H9 (cell line): ENCODE results near the gene ANO6. TPM values are rescaled to one million over a fixed set of nuclear protein-coding genes. Genes with fewer than 3 reads are reported as not detected.

ENCODE experiments used
- DNase-seq: peaks from one replicate; pipeline ENCODE4 v3.0.0-alpha.2; 2017
- H2AFZ ChIP-seq: one replicate; pipeline ENCODE4 v1.6.1; 2013; ENCODE audit warnings: mild to moderate bottlenecking, low read length, control low read depth, moderate library complexity
- H2AK5ac ChIP-seq: 2 replicates; pipeline ENCODE4 v1.6.1; 2013; ENCODE audit warnings: low read length, control low read depth, mixed read lengths; ENCODE audit not compliant: insufficient read length
- H2BK120ac ChIP-seq: one replicate; pipeline ENCODE4 v1.6.1; 2013; ENCODE audit warnings: low read depth, mild to moderate bottlenecking, low read length, control low read depth, inconsistent platforms; ENCODE audit not compliant: poor library complexity, severe bottlenecking
- H2BK12ac ChIP-seq: 2 replicates; pipeline ENCODE4 v1.6.1; 2013; ENCODE audit warnings: low read length, control low read depth, mixed read lengths, low read depth; ENCODE audit not compliant: insufficient read length
- H2BK15ac ChIP-seq: 2 replicates; pipeline ENCODE4 v1.6.1; 2013; ENCODE audit warnings: low read depth, low read length, control low read depth
- H2BK20ac ChIP-seq: one replicate; pipeline ENCODE4 v1.6.1; 2013; ENCODE audit warnings: low read depth, mild to moderate bottlenecking, low read length, control low read depth, inconsistent platforms; ENCODE audit not compliant: poor library complexity, severe bottlenecking
- H2BK5ac ChIP-seq: 2 replicates; pipeline ENCODE4 v1.6.1; 2013; ENCODE audit warnings: low read length, control low read depth, mixed read lengths; ENCODE audit not compliant: insufficient read length
- H3K14ac ChIP-seq: 2 replicates; pipeline ENCODE4 v1.6.1; 2013; ENCODE audit warnings: low read length, control low read depth; ENCODE audit not compliant: insufficient read depth
- H3K18ac ChIP-seq: 2 replicates; pipeline ENCODE4 v1.6.1; 2013; ENCODE audit warnings: low read depth, mild to moderate bottlenecking, mixed read lengths, low read length, control low read depth; ENCODE audit not compliant: insufficient read length
- H3K23ac ChIP-seq: 2 replicates; pipeline ENCODE4 v1.6.1; 2013; ENCODE audit warnings: low read length, control low read depth, mixed read lengths, low read depth; ENCODE audit not compliant: insufficient read length
- H3K23me2 ChIP-seq: 2 replicates; pipeline ENCODE4 v1.6.1; 2013; ENCODE audit warnings: low read depth, mild to moderate bottlenecking, mixed read lengths, low read length, control low read depth; ENCODE audit not compliant: insufficient read length, poor library complexity, severe bottlenecking
- H3K27ac ChIP-seq: 2 replicates; pipeline ENCODE4 v1.5.1; 2013; ENCODE audit warnings: low read length, control low read depth, mixed read lengths, low read depth; ENCODE audit not compliant: insufficient read length
- H3K27me3 ChIP-seq: 2 replicates; pipeline ENCODE4 v1.6.1; 2013; ENCODE audit warnings: low read length, control low read depth, inconsistent platforms; ENCODE audit not compliant: insufficient read depth
- H3K4ac ChIP-seq: 2 replicates; pipeline ENCODE4 v1.6.1; 2013; ENCODE audit warnings: low read depth, mild to moderate bottlenecking, control low read depth, inconsistent platforms, low read length, moderate library complexity
- H3K4me1 ChIP-seq: 2 replicates; pipeline ENCODE4 v1.6.1; 2013; ENCODE audit warnings: low read length, control low read depth, inconsistent platforms; ENCODE audit not compliant: insufficient read depth
- H3K4me2 ChIP-seq: 2 replicates; pipeline ENCODE4 v1.6.1; 2013; ENCODE audit warnings: low read length, control low read depth, mixed read lengths; ENCODE audit not compliant: insufficient read length, insufficient read depth
- H3K56ac ChIP-seq: 2 replicates; pipeline ENCODE4 v1.6.1; 2013; ENCODE audit warnings: low read depth, mild to moderate bottlenecking, mixed read lengths, low read length, control low read depth; ENCODE audit not compliant: insufficient read length
- H3K79me1 ChIP-seq: 2 replicates; pipeline ENCODE4 v1.6.1; 2013; ENCODE audit warnings: low read depth, mild to moderate bottlenecking, moderate library complexity, low read length, control low read depth, inconsistent platforms; ENCODE audit not compliant: insufficient read depth, poor library complexity, severe bottlenecking
- H3K79me2 ChIP-seq: 2 replicates; pipeline ENCODE4 v1.6.1; 2013; ENCODE audit warnings: low read length, control low read depth, inconsistent platforms; ENCODE audit not compliant: insufficient read depth
- H3K9ac ChIP-seq: 2 replicates; pipeline ENCODE4 v1.6.1; 2013; ENCODE audit warnings: low read length, control low read depth, mixed read lengths; ENCODE audit not compliant: insufficient read length; ENCODE audit errors: extremely low read depth
- H3K9me3 ChIP-seq: one replicate; pipeline ENCODE4 v1.6.1; 2013; ENCODE audit warnings: low read depth, low read length, inconsistent platforms; ENCODE audit not compliant: control insufficient read depth
- H3T11ph ChIP-seq: one replicate; pipeline ENCODE4 v1.6.1; 2013; ENCODE audit warnings: mild to moderate bottlenecking, low read length, control low read depth, inconsistent platforms
- H4K20me1 ChIP-seq: one replicate; pipeline ENCODE4 v1.6.1; 2013; ENCODE audit not compliant: control insufficient read depth, insufficient read length, insufficient read depth
- H4K5ac ChIP-seq: 2 replicates; pipeline ENCODE4 v1.6.1; 2013; ENCODE audit warnings: low read depth, mild to moderate bottlenecking, mixed read lengths, low read length, control low read depth; ENCODE audit not compliant: insufficient read length
- H4K8ac ChIP-seq: replicated peaks from 2 replicates; pipeline ENCODE4 v1.6.1; 2013; ENCODE audit warnings: low read length, control low read depth, mixed read lengths, low read depth; ENCODE audit not compliant: insufficient read length
- H4K91ac ChIP-seq: 2 replicates; pipeline ENCODE4 v1.6.1; 2013; ENCODE audit warnings: low read depth, mild to moderate bottlenecking, moderate library complexity, mixed read lengths, low read length, control low read depth; ENCODE audit not compliant: insufficient read length
- H3K27ac Mint-ChIP-seq, 3 experiments: 2 replicates in 2 of 3; 3 replicates in 1 of 3; pipeline ENCODE4 v1.8.0; 2020 to 2021; ENCODE audit warnings: mixed read lengths in 3 of 3, mild to moderate bottlenecking in 1 of 3, moderate library complexity in 1 of 3
- H3K27me3 Mint-ChIP-seq: 2 replicates; pipeline ENCODE4 v1.8.0; 2021; ENCODE audit warnings: low read depth, mild to moderate bottlenecking, moderate library complexity, mixed read lengths
- H3K36me3 Mint-ChIP-seq, 3 experiments: 2 replicates in 2 of 3; 3 replicates in 1 of 3; pipeline ENCODE4 v1.8.0; 2020 to 2021; ENCODE audit warnings: low read depth in 3 of 3, mixed read lengths in 3 of 3; ENCODE audit not compliant: insufficient read depth in 1 of 3
- H3K4me1 Mint-ChIP-seq, 2 experiments: 2 replicates each; pipeline ENCODE4 v1.8.0; 2020; ENCODE audit warnings: mixed read lengths in 2 of 2
- H3K4me3 Mint-ChIP-seq, 2 experiments: 2 replicates in 1 of 2; 3 replicates in 1 of 2; pipeline ENCODE4 v1.8.0; 2020 to 2021; ENCODE audit warnings: mild to moderate bottlenecking in 2 of 2, mixed read lengths in 2 of 2, moderate library complexity in 1 of 2
- H3K9me3 Mint-ChIP-seq, 2 experiments: 2 replicates in 1 of 2; 3 replicates in 1 of 2; pipeline ENCODE4 v1.8.0; 2020; ENCODE audit warnings: mild to moderate bottlenecking in 2 of 2, mixed read lengths in 2 of 2, moderate library complexity in 1 of 2
- CTCF ChIP-seq: fragments of 200-600 bp; sonication (generic); conservative IDR thresholded peaks from 3 replicates; pipeline ENCODE4 v1.8.0; 2021; ENCODE audit warnings: antibody characterized with exemption, mild to moderate bottlenecking
- WGBS: extraction: QIAGEN DNeasy Blood & Tissue Kit; methylation state at CpG from one replicate; pipeline ENCODE4 v1.1.7; 2013; ENCODE audit warnings: missing lambda C conversion rate, low lambda C conversion rate, mixed read lengths; ENCODE audit not compliant: insufficient read length; ENCODE audit errors: extremely low coverage; 5-methylcytosine and 5-hydroxymethylcytosine counted together
- total RNA-seq: library from RNA; stranded (reverse); gene quantifications from 2 replicates; pipeline ENCODE4 v1.2.1, GENCODE V29; 2021

Gene ANO6
- total RNA-seq, 1 experiment from 2014 or later = 24.3 TPM

DNA sequence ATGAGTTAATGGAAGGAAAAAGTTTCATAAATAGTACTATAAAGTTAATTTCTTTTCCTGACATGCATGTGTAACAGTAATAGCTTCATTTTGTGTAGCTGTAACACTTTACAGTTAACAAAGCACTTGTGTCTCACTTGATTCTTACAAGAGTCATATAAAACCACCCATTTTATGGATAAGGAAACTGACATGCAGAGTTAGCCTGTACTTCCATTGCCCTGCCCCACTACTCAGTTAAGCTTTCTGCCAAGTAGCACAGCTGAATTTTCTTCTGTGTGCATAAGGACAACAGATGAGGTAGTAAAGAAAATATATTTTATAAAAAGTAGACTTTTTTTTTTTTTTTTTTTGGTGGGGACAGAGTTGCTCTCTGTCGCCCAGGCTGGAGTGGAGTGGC lies 32.2 kb downstream of the ANO6 start:
- H3K4me2 ChIP-seq = no peak overlapping the region
- H3K23ac ChIP-seq = no peak overlapping the region
- H2BK120ac ChIP-seq = no peak overlapping the region
- H3K27me3 Mint-ChIP-seq = no peaks in the 10 kb centered on the region
- no peak overlapping the region for H3K27ac Mint-ChIP-seq
- no peak overlapping the region for H3K4me3 Mint-ChIP-seq
- no peak overlapping the region for H3T11ph ChIP-seq
- H3K9me3 ChIP-seq = no peaks in the 10 kb centered on the region
- H2BK15ac ChIP-seq = no peak overlapping the region
- no peak overlapping the region for H3K4ac ChIP-seq
- no peak overlapping the region for H4K8ac ChIP-seq
- no peak overlapping the region for H2BK5ac ChIP-seq
- no peak overlapping the region for H3K27ac ChIP-seq
- H2AFZ ChIP-seq = no peak overlapping the region
- no peaks in the 10 kb centered on the region for H3K23me2 ChIP-seq
- H3K4me1 ChIP-seq = peaks cover 6% of the 10 kb centered on the region
- H4K20me1 ChIP-seq = no peaks in the 10 kb centered on the region
- no CpG with 5 or more reads among the region's 1 CpG for WGBS
- peaks cover 24% of the 10 kb centered on the region in 2 experiments for H3K4me1 Mint-ChIP-seq
- TF ChIP-seq CTCF = no peak
- H2AK5ac ChIP-seq = no peak overlapping the region
- H3K56ac ChIP-seq = no peak overlapping the region
- no peak overlapping the region for H2BK20ac ChIP-seq
- H3K9ac ChIP-seq = no peak overlapping the region
- no peaks in the 10 kb centered on the region for H3K27me3 ChIP-seq
- H3K18ac ChIP-seq = no peak overlapping the region
- H3K79me2 ChIP-seq = peaks cover 4% of the 10 kb centered on the region; the same call in 1 of the 2 replicates
- H2BK12ac ChIP-seq = no peak overlapping the region
- H3K36me3 Mint-ChIP-seq = peaks cover 0 to 4% (median 0%) of the 10 kb centered on the region in 3 experiments; a peak in 1 of 7 replicates
- no peak overlapping the region for H4K91ac ChIP-seq
- no peak overlapping the region for H4K5ac ChIP-seq
- H3K14ac ChIP-seq = no peak overlapping the region
- DNase-seq = no peak
- peaks cover 5% of the 10 kb centered on the region for H3K79me1 ChIP-seq
- H3K9me3 Mint-ChIP-seq = no peaks in the 10 kb centered on the region
